ENCODE measurements around the gene LIPE.

- no peak for TF ChIP-seq CTCF (optimal IDR thresholded peaks at IDR 0.05 in 1 of 3, IDR thresholded peaks at IDR 0.05 in 1 of 3, conservative IDR thresholded peaks at IDR 0.05 in 1 of 3; ENCODE audit: extremely low read depth in 1 of 3, insufficient read depth in 2 of 3, low read length in 3 of 3)
- TF ChIP-seq EZH2 (IDR thresholded peaks at IDR 0.05; ENCODE audit: low read length) = no peak
Measured at GRCh38 chr19:42407085-42407815, 19.9 kb downstream of the LIPE start.

All from keratinocyte (primary cell).